GM19468 (cell line): ENCODE data around the gene SMTN.
"Not testable (repeated sequence)": the region's sequence is repeated elsewhere in the genome, so short reads cannot be mapped to it uniquely, and the experiment has no call there.

ENCODE experiments used
- ATAC-seq: cut with Tn5 transposase; IDR thresholded peaks from one replicate; pipeline ENCODE4 v1.9.1; 2021; ENCODE audit warnings: mild to moderate bottlenecking, moderate library complexity, moderate number of reproducible peaks; ENCODE audit not compliant: unreplicated experiment; ENCODE audit errors: extremely low read depth

Gene SMTN

GRCh38 chr22:31102441-31103081, 21.4 kb downstream of the SMTN start:
- no peak for ATAC-seq

DNA sequence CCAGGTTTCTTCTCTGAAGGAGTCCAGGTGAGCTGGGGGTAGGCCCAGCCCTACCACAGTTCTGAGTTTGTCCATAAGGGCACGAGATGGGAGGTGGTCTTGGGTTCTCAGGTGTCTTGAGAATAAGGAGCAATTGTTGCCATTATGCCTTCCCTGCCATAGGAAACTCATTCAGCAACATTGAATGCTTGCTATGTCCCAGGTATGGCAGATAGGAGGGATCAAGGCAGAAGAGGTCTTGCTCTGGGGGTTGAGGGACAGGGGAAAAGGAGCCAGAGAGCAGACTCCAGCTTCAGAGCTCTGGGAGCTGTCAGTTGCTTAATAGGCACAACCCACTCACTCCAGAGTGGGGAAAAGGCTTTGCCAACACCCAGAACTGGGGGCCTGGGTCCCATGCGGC, 22.0 kb downstream of the SMTN start:
- no peak for ATAC-seq

- ATAC-seq, result no peak
These were observed 23.0 kb downstream of the SMTN start for GRCh38 chr22:31103899-31104694.

DNA sequence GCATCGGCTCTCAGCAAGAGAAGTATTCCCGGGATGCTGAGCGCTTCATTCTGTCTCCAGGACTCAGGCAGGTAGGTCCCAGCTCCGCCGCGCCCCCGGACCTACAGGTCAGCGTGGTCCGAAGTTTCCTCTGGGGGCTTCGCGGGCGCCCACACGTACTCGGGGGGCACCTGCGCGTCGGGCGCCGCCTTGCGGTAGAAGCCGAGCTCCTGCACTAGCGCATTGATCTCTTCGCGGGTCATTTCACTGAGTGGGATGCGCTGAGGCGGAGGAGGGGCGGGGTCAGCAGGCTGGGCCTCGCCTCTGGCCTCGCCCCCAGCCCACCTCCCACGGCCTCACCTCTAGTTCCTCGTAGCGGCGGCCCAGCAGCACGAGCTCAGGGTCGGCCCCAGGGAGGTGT, 23.8 kb downstream of the SMTN start:
- ATAC-seq, result no peak

DNA sequence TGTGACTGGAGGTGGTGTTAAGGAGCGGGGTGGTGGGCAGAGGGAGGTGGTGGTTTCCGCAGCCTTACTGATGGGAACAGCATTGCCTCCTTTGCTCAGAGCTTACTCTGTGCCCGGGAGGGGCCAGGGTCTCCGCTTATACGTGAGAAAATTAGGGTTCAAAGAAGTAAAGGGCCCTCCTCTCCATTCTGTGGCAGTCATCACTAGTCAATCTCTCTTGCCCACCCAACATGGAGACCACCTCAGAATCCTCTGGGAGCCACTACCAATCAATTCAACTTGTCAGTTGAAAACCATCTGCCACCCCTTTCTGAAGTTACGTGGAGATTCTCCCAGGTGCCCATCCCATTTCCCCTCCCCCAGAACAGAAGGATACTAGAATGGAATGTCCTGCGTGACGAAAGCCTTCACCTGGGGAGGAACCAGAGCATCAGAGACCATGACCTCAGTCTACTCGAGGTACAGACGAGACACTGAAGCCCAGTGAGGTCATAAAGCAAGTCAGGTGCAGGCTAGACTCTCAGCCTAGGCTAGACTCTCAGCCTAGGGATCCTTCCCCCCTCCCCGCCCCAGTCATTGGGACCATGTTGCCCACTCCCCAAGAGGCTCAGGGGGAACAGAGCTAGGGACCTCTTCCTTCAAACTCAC, 24.3 kb downstream of the SMTN start:
- no peak for ATAC-seq

GRCh38 chr22:31106001-31106571, 25.0 kb downstream of the SMTN start:
- no peak for ATAC-seq

GRCh38 chr22:31106731-31107177, 25.6 kb downstream of the SMTN start:
- ATAC-seq, result no peak

DNA sequence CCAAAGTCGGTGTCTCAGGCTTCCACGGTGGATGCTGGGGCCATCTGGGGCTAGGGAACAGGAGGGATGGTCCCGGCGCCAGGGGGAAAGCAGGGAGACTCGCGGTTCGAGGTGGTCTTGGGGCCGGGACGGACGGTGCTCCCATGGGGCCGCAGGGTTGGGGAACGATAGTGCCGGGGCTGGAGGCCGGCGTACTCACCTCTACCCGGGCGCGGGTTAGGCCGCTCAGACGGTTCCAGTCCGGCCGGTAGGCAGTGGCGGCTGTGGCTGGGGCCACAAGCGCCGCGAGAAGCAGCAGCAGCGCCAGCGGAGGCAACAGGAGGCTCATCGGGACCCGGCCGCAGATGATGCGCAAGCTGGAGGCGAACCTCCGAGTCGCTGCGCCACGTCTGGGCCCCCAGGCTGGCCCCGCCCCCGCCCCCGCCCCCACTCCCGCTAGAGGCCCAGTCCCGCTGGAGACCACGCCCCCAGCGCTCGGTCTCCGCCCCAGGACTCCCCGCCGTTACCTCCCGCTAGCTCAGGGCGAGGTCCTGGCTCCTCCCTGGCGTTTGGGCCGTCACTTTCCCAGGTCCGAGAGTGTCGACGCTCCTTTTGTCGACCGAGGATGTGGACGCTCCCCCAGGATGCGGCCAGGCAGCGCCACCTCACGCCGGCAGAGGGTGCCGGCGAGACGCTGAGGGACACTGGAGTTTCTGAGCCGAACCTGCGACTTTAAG, 26.2 kb downstream of the SMTN start, which contains the start of gene SELENOM:
Gene SELENOM, minus strand, starts transcription at position 391 of the 716 bp plus-strand sequence. Its CDS starts 63 bp downstream, at position 328.
- peak; percentile 41 for ATAC-seq

GRCh38 chr22:31107894-31108218, 26.7 kb downstream of the SMTN start:
- ATAC-seq, result peak; percentile 7

GRCh38 chr22:31112547-31113091, 31.5 kb downstream of the SMTN start:
- not testable (repeated sequence) for ATAC-seq

DNA sequence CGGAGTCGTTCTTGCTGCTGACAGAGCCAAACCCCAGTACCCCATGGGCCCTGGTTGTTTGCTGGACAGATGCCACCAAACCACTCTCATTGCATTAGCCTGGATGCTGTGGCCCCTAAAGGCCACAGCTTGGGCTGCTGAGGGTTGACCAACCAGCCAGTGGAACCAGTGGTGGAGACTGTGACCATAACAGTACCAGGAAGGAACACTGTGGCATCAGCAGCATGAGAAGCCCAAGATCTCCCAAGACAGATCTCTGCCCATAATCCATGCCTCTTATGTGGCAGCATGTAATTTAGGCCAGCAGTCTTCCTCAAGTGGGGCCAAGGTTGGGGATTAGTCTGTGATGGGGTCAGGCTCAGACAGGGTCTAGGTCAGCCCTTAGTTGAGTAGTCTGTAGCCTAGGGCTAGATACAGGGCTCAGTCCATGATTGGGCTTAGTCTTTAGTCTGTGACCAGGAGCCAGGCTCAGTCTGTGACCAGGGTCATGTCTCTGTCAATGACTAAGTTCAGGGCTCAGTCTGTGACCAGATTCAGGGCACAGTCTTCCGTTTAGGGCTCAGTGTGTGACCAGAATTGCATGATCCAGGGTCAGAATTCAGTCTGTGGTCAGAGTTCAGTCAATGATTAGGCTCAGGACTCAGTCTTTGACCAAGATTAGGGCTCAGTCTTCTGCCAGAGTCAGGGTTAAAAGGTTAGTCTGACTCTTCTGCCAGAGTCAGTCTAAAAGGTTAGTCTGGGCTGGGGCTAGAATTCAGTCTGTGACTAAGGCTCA, 37.1 kb downstream of the SMTN start:
- ATAC-seq, result no peak

GRCh38 chr22:31119026-31119717, 38.1 kb downstream of the SMTN start:
- ATAC-seq, result no peak

DNA sequence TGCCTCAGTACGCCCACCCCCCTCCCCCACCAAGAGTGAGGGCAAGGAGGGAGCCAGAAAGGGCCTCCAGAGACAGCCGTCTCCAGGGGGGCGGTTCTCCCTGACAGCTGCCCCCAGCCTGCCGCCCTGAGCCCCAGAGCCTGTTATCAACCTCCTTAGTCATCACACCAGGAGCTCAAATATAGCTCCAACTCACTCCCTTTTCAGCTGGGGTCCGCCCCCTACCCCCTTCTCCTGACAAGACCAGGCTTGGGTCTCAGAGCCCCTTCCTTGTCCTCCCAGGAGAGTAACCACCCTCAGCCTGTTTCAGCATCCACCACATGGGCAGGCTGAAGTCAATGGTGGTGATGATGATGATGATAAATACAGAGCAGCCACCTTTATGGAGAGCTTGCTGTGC, 39.1 kb downstream of the SMTN start:
- no peak for ATAC-seq

GRCh38 chr22:31120642-31121041, 39.5 kb downstream of the SMTN start:
- ATAC-seq, result no peak

- ATAC-seq, result no peak
These were observed 40.3 kb downstream of the SMTN start for GRCh38 chr22:31121403-31121802.

DNA sequence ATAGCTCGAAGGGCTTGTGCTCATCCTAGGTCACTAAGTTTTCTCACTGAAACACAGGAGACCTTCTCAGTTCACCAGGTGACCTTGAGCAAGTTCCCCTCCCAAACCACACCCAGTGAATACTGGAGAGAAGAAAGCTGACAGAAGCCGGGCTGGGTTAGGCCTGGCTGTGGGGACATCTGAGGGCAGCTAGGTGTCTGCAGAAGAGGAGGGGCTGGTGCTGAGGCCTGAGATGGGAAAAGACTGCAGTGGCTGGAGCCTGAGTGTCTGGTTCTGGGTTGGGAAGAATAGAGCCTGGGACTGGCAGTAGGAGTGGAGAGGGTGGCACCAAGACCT, 41.0 kb downstream of the SMTN start:
- no peak for ATAC-seq

GRCh38 chr22:31122532-31123291, 41.6 kb downstream of the SMTN start, which contains the start of gene INPP5J:
Gene INPP5J (plus strand): TSS chr22:31122966. CDS start chr22:31123015, 49 bp downstream.
- ATAC-seq, result no peak

DNA sequence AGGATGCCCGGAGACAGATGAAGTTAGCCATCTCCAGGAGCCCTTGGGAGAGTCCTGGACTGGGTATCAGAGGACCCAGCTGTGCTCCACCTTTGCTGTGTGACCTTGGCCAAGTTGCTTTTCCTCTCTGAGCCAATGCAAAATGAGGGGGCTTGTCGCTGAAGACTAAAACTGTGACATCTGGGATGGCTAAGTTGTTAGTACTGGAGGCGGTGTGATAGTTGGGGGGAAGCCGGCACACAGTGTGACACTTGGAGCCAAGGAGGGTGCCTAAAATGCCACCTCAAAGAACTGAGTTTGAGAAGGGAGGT, 42.1 kb downstream of the SMTN start:
- ATAC-seq, result no peak
